RWPE1 (cell line): Measurements from ENCODE around the gene MTCL1.
A peak's percentile ranks its signal among the peaks of the same experiment; 100 is the strongest.

ENCODE experiments used
- CTCF ChIA-PET: fragments of 350-600 bp; sonication (Branson Sonifier 250); formaldehyde crosslinking; extraction: SDS; loops from one replicate; lab custom pipeline; 2021; lab: Yijun Ruan, JAX
- POLR2A ChIA-PET: fragments of 400-600 bp; formaldehyde crosslinking; extraction: SDS; loops from one replicate; lab custom pipeline; 2020; ENCODE audit warnings: antibody characterized with exemption; ENCODE audit not compliant: low non-redundant PET; lab: Yijun Ruan, JAX
- DNase-seq: peaks from one replicate; pipeline ENCODE4 v3.0.0; 2012; ENCODE audit warnings: low spot score
- H3K27ac ChIP-seq: fragments of 450-650 bp; 2 replicates; pipeline ENCODE4 v1.5.1; 2017
- TF ChIP-seq, protein P1 (sequence below): fragments of 450-650 bp; conservative IDR thresholded peaks from 2 replicates; pipeline ENCODE4 v1.5.1; 2017; ENCODE audit warnings: low read depth, mild to moderate bottlenecking

Gene MTCL1

DNA sequence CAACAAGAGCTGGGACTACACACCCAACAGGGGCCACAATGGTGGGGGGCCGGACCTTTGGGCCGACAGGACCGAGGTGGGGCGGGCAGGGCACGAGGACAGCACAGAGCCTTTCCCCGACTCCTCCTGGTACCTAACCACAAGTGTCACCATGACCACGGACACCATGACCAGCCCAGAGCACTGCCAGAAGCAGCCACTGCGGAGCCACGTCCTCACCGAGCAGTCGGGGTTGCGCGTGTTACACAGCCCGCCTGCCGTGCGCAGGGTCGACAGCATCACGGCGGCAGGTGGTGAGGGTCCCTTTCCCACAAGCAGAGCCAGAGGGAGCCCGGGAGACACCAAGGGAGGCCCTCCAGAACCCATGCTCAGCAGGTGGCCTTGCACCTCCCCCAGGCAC lies 119.5 kb downstream of the MTCL1 start:
- ChIA-PET CTCF (no interaction called here), POLR2A (interaction anchor here (0.6 kb wide), 1 partner anchor 787 kb away, joined by 5 read pairs; no protein-coding TSS in a partner anchor)
- DNase-seq = no peak
- no peak overlapping the region for H3K27ac ChIP-seq
- TF ChIP-seq, protein P1, sequence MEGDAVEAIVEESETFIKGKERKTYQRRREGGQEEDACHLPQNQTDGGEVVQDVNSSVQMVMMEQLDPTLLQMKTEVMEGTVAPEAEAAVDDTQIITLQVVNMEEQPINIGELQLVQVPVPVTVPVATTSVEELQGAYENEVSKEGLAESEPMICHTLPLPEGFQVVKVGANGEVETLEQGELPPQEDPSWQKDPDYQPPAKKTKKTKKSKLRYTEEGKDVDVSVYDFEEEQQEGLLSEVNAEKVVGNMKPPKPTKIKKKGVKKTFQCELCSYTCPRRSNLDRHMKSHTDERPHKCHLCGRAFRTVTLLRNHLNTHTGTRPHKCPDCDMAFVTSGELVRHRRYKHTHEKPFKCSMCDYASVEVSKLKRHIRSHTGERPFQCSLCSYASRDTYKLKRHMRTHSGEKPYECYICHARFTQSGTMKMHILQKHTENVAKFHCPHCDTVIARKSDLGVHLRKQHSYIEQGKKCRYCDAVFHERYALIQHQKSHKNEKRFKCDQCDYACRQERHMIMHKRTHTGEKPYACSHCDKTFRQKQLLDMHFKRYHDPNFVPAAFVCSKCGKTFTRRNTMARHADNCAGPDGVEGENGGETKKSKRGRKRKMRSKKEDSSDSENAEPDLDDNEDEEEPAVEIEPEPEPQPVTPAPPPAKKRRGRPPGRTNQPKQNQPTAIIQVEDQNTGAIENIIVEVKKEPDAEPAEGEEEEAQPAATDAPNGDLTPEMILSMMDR = no peak

DNA sequence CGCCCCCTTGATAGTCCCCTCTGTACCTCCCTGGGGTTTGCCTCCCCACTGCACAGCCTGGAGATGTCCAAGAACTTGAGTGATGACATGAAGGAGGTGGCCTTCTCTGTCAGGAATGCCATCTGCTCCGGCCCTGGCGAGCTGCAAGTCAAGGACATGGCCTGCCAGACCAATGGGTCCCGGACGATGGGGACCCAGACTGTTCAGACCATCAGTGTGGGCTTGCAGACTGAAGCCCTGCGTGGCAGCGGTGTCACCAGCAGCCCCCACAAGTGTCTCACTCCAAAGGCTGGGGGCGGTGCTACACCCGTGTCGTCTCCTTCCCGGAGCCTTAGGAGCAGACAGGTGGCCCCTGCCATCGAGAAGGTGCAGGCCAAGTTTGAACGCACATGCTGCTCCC lies 119.9 kb downstream of the MTCL1 start:
- no peak overlapping the region for H3K27ac ChIP-seq
- CTCF ChIA-PET = no interaction called here
- POLR2A ChIA-PET = interaction anchor here (0.6 kb wide), 1 partner anchor 787 kb away, joined by 5 read pairs; no protein-coding TSS in a partner anchor
- TF ChIP-seq, protein P1 = no peak
- DNase-seq = no peak

DNA sequence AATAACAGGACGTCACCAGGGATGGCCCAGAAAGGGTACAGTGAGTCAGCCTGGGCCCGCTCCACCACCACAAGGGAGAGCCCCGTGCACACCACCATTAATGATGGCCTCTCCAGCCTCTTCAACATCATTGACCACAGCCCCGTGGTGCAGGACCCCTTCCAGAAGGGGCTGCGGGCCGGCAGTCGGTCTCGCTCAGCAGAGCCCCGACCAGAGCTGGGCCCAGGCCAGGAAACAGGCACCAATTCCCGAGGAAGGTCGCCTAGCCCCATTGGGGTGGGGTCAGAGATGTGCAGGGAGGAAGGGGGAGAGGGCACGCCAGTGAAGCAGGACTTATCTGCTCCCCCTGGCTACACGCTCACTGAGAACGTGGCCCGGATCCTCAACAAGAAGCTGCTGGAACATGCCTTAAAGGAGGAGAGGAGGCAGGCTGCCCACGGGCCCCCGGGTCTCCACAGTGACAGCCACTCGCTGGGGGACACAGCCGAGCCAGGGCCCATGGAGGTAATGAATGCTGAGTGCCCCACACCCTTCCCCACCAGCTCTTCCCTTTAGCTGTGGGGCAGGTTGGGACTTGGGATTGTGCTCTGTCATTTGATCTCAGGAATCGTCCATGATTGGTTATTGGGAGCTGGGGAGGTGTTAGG lies 120.5 kb downstream of the MTCL1 start:
- ChIA-PET CTCF (no interaction called here), POLR2A (interaction anchor here (0.5 kb wide), 1 partner anchor 9 kb away, joined by 13 read pairs; no protein-coding TSS in a partner anchor)
- no peak for DNase-seq
- TF ChIP-seq, protein P1 = no peak
- H3K27ac ChIP-seq = peak overlapping the region; percentile 30; the same call in 1 of the 2 replicates

DNA sequence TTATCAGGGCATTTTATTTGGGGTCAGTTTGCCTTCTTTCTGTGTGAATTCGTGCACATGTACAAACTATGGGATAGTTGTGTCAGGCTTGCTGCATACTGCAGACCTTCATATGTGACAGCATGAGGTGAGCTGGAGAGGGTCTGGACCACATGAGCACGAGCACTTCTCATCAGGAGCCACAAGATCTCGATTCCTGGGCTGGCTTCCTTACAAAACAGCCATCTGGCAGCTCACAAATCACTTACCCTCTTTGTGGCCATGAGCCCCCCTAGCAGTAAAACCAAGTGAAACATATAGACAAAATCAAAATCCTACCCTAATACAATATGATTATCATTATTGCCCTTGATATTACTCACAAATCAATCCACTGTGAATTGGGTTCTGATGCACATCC lies 121.2 kb downstream of the MTCL1 start:
- POLR2A ChIA-PET = no interaction called here
- TF ChIP-seq, protein P1 = no peak
- CTCF ChIA-PET = no interaction called here
- H3K27ac ChIP-seq = no peak overlapping the region
- no peak for DNase-seq

DNA sequence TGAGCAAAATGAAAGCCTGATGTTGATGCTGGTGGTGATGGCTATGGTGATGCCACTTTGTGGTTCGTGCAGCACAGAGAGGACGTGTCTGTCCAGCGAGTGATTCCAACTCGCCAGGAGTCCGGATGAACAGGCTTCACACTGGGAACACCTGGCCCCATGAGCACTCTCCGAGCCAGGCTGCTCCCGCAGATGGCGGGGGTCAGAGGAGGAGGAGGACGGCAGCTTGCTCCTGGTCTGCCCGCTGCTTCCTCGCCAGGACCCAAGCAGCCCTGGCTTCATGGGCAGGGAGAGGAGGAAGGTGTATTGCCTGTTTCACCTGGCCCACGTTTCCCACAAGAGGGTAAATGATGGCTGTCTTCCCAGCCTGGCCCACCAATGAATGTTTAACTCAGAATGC lies 121.6 kb downstream of the MTCL1 start:
- ChIA-PET CTCF (no interaction called here), POLR2A (no interaction called here)
- no peak for DNase-seq
- TF ChIP-seq, protein P1 = no peak
- no peak overlapping the region for H3K27ac ChIP-seq

DNA sequence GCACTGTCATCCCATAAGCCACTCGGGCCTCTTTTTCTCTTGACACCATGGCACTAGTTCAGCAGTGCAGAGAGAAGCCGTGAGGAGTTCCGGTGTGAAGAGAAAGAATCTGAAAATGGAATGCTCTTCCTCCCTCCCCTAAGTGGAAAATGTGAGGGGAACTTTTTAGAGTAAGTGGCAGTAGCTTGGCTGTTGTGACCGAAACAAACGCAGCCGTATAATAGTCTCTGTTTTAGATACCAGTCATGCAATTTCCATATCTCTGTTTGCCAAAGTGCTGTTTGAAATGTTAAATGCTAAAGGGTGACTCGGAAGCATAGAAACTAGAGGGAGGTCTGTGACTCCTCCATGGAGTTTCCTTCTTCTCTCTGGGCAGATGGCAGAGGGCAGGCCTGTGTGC lies 122.9 kb downstream of the MTCL1 start:
- H3K27ac ChIP-seq = peak overlapping the region; percentile 20; the same call in 1 of the 2 replicates
- POLR2A ChIA-PET = no interaction called here
- no peak for DNase-seq
- TF ChIP-seq, protein P1 = no peak
- CTCF ChIA-PET = no interaction called here
